ENCODE measurements around the gene ACSL3.

Gene ACSL3

GRCh38 chr2:222879604-222879933 lies 18.7 kb downstream of the ACSL3 start:
- Histone ChIP-seq H3K9me3 (ENCODE audit: severe bottlenecking) (no peaks in the 10 kb centered on the region), H3K36me3 (no peaks in the 10 kb centered on the region), H3K27ac (no peak overlapping the region), H3K27me3 (ENCODE audit: insufficient read depth, low read depth, severe bottlenecking) (no peaks in the 10 kb centered on the region), H3K4me3 (ENCODE audit: low read depth, low read length) (no peak overlapping the region)
- DNase-seq: no peak
- TF ChIP-seq, protein P1, sequence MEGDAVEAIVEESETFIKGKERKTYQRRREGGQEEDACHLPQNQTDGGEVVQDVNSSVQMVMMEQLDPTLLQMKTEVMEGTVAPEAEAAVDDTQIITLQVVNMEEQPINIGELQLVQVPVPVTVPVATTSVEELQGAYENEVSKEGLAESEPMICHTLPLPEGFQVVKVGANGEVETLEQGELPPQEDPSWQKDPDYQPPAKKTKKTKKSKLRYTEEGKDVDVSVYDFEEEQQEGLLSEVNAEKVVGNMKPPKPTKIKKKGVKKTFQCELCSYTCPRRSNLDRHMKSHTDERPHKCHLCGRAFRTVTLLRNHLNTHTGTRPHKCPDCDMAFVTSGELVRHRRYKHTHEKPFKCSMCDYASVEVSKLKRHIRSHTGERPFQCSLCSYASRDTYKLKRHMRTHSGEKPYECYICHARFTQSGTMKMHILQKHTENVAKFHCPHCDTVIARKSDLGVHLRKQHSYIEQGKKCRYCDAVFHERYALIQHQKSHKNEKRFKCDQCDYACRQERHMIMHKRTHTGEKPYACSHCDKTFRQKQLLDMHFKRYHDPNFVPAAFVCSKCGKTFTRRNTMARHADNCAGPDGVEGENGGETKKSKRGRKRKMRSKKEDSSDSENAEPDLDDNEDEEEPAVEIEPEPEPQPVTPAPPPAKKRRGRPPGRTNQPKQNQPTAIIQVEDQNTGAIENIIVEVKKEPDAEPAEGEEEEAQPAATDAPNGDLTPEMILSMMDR (IDR thresholded peaks at IDR 0.05; ENCODE audit: low read depth, low read length): no peak

DNA sequence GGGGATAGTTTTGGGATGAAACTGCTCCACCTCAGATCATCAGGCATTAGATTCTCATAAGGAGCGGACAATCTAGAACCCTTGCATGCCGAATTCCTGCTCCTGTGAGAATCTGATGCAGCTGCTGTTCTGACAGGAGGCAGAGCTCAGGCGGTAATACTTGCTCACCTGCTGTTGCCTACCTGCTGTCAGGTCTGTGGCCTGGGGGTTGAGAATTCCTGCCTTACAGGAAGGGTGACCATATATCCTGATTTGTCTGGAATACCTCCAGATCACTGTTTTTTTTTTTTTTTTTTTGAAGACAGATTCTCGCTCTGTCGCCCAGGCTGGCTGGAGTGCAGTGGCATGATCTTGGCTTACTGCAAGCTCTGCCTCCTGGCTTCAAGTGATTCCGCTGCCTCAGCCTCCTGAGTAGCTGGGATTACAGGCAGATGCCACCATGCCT lies 21.7 kb downstream of the ACSL3 start:
- Histone ChIP-seq H3K36me3 (no peaks in the 10 kb centered on the region), H3K27ac (no peak overlapping the region), H3K27me3 (ENCODE audit: insufficient read depth, low read depth, severe bottlenecking) (no peaks in the 10 kb centered on the region), H3K4me3 (ENCODE audit: low read depth, low read length) (no peak overlapping the region), H3K9me3 (ENCODE audit: severe bottlenecking) (no peaks in the 10 kb centered on the region)
- TF ChIP-seq, protein P1 (IDR thresholded peaks at IDR 0.05; ENCODE audit: low read depth, low read length): no peak
- DNase-seq: no peak

GRCh38 chr2:222883420-222883819 lies 22.6 kb downstream of the ACSL3 start:
- no peak overlapping the region for H3K4me3 ChIP-seq (ENCODE audit: low read depth, low read length)
- H3K27ac ChIP-seq: no peak overlapping the region
- TF ChIP-seq, protein P1 (IDR thresholded peaks at IDR 0.05; ENCODE audit: low read depth, low read length): no peak
- H3K36me3 ChIP-seq: no peaks in the 10 kb centered on the region
- no peak for DNase-seq
- no peaks in the 10 kb centered on the region for H3K9me3 ChIP-seq (ENCODE audit: severe bottlenecking)
- H3K27me3 ChIP-seq (ENCODE audit: insufficient read depth, low read depth, severe bottlenecking): no peaks in the 10 kb centered on the region

GRCh38 chr2:222884114-222884771 lies 23.4 kb downstream of the ACSL3 start:
- Histone ChIP-seq H3K9me3 (ENCODE audit: severe bottlenecking) (no peaks in the 10 kb centered on the region), H3K27me3 (ENCODE audit: insufficient read depth, low read depth, severe bottlenecking) (no peaks in the 10 kb centered on the region), H3K27ac (no peak overlapping the region), H3K4me3 (ENCODE audit: low read depth, low read length) (no peak overlapping the region), H3K36me3 (no peaks in the 10 kb centered on the region)
- DNase-seq: peak; percentile 10
- TF ChIP-seq, protein P1 (IDR thresholded peaks at IDR 0.05; ENCODE audit: low read depth, low read length): no peak

DNA sequence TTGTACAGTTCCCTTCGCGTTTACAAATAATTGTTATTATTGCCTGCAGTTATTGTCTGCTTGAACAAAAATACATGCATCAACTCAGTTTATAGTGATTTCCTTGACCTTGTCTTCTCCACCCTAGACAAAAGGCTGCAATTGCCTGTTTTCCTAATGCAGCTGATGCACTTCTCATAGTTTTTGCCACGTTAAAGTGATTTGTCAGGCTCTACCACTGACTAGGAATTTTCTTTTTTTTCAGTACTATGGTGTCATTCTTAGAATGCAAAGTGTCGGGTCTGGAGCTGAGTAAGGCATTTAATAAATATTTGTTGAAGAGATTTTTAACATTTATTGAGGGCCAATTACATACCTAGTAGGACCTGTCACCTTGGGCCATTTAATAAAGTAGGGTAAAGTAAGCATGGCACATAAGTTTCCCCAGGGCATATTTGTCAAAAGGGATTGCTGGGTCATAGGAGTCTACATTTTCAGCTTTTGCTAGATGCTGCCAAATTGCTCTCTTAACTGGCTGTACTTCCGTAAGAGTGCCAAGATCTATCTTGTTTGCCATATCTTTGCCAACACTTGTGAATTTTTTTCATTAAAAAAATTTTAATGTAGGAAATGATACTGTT lies 24.1 kb downstream of the ACSL3 start:
- DNase-seq: no peak
- Histone ChIP-seq H3K4me3 (ENCODE audit: low read depth, low read length) (no peak overlapping the region), H3K9me3 (ENCODE audit: severe bottlenecking) (no peaks in the 10 kb centered on the region), H3K27ac (no peak overlapping the region), H3K36me3 (no peaks in the 10 kb centered on the region), H3K27me3 (ENCODE audit: insufficient read depth, low read depth, severe bottlenecking) (no peaks in the 10 kb centered on the region)
- TF ChIP-seq, protein P1 (IDR thresholded peaks at IDR 0.05; ENCODE audit: low read depth, low read length): no peak

GRCh38 chr2:222887124-222887523 lies 26.3 kb downstream of the ACSL3 start:
- H3K36me3 ChIP-seq: no peaks in the 10 kb centered on the region
- TF ChIP-seq, protein P1 (IDR thresholded peaks at IDR 0.05; ENCODE audit: low read depth, low read length): no peak
- H3K4me3 ChIP-seq (ENCODE audit: low read depth, low read length): no peak overlapping the region
- no peaks in the 10 kb centered on the region for H3K27me3 ChIP-seq (ENCODE audit: insufficient read depth, low read depth, severe bottlenecking)
- no peak overlapping the region for H3K27ac ChIP-seq
- DNase-seq: no peak
- no peaks in the 10 kb centered on the region for H3K9me3 ChIP-seq (ENCODE audit: severe bottlenecking)

All from WERI-Rb-1 (cell line).